ENCODE results near the gene SCGB1A1. TPM values are rescaled to one million over a fixed set of nuclear protein-coding genes. Genes with fewer than 3 reads are reported as not detected.

Gene SCGB1A1
- polyA plus RNA-seq, 1 donor from 2014 or later: not detected

GRCh38 chr11:62372871-62373270 is 46.0 kb upstream of the SCGB1A1 start:
- H3K27ac ChIP-seq (ENCODE audit: low read length): no peak overlapping the region

GRCh38 chr11:62373464-62374119 is 45.2 kb upstream of the SCGB1A1 start:
- Histone ChIP-seq H3K79me2 (replicated peaks; ENCODE audit: insufficient read depth, low read length) (no peaks in the 10 kb centered on the region), H3K4me3 (ENCODE audit: low read length) (no peak overlapping the region), H2AFZ (ENCODE audit: low read depth, low read length) (no peak overlapping the region), H3K27me3 (ENCODE audit: insufficient read depth, low read depth, low read length) (no peaks in the 10 kb centered on the region), H3K9ac (ENCODE audit: low read length) (no peak overlapping the region), H3K9me2 (ENCODE audit: insufficient read depth, low read length) (no peaks in the 10 kb centered on the region), H3F3A (ENCODE audit: insufficient read depth, low read length, poor library complexity, severe bottlenecking) (no peaks in the 10 kb centered on the region), H3K9me3 (ENCODE audit: low read length) (no peaks in the 10 kb centered on the region), H3K27ac (ENCODE audit: low read length) (no peak overlapping the region), H4K20me1 (ENCODE audit: insufficient read depth) (no peaks in the 10 kb centered on the region), H3K4me2 (ENCODE audit: low read length) (no peak overlapping the region), H3K36me3 (ENCODE audit: insufficient read depth, low read length) (no peaks in the 10 kb centered on the region)
- TF ChIP-seq CTCF (IDR thresholded peaks at IDR 0.05; ENCODE audit: poor library complexity, severe bottlenecking) (no peak), REST (IDR thresholded peaks at IDR 0.05; ENCODE audit: borderline replicate concordance) (no peak), MXI1 (conservative IDR thresholded peaks at IDR 0.05; ENCODE audit: poor library complexity, severe bottlenecking) (no peak), SMC3 (conservative IDR thresholded peaks at IDR 0.05; ENCODE audit: poor library complexity) (no peak), EP300 (conservative IDR thresholded peaks at IDR 0.05; ENCODE audit: poor library complexity, severe bottlenecking) (no peak), EZH2 (IDR thresholded peaks at IDR 0.05; ENCODE audit: borderline replicate concordance, insufficient read depth, low read length, poor library complexity, severe bottlenecking) (no peak), RAD21 (conservative IDR thresholded peaks at IDR 0.05) (no peak), TAF1 (IDR thresholded peaks at IDR 0.05; ENCODE audit: low read depth) (no peak), POLR2AphosphoS5 (IDR thresholded peaks at IDR 0.05) (no peak)

More at GRCh38 chr11:62372871-62373270, 46.0 kb upstream of the SCGB1A1 start:
- Histone ChIP-seq H3K79me2 (replicated peaks; ENCODE audit: insufficient read depth, low read length) (no peaks in the 10 kb centered on the region), H3K27me3 (ENCODE audit: insufficient read depth, low read depth, low read length) (no peaks in the 10 kb centered on the region), H3K9me3 (ENCODE audit: low read length) (no peaks in the 10 kb centered on the region), H3K4me3 (ENCODE audit: low read length) (no peak overlapping the region), H3F3A (ENCODE audit: insufficient read depth, low read length, poor library complexity, severe bottlenecking) (no peaks in the 10 kb centered on the region), H3K36me3 (ENCODE audit: insufficient read depth, low read length) (no peaks in the 10 kb centered on the region), H2AFZ (ENCODE audit: low read depth, low read length) (no peak overlapping the region), H3K4me2 (ENCODE audit: low read length) (no peak overlapping the region), H3K9ac (ENCODE audit: low read length) (no peak overlapping the region), H3K9me2 (ENCODE audit: insufficient read depth, low read length) (no peaks in the 10 kb centered on the region), H4K20me1 (ENCODE audit: insufficient read depth) (no peaks in the 10 kb centered on the region)
- no peak for TF ChIP-seq POLR2AphosphoS5 (IDR thresholded peaks at IDR 0.05)
- no peak for TF ChIP-seq RAD21 (conservative IDR thresholded peaks at IDR 0.05)
- no peak for TF ChIP-seq TAF1 (IDR thresholded peaks at IDR 0.05; ENCODE audit: low read depth)
- TF ChIP-seq SMC3 (conservative IDR thresholded peaks at IDR 0.05; ENCODE audit: poor library complexity): no peak

Measured in neural cell (in vitro differentiated cells).